Neural progenitor cell (in vitro differentiated cells): ENCODE results near the gene ABCC8.

ENCODE experiments used
- EZH2 ChIP-seq: fragments of 200-600 bp; sonication (generic); IDR thresholded peaks from 2 replicates; pipeline ENCODE4 v1.6.1; 2017; ENCODE audit warnings: antibody characterized with exemption, mild to moderate bottlenecking, moderate library complexity
- EZH2phosphoT487 ChIP-seq: fragments of 200-600 bp; sonication (generic); IDR thresholded peaks from 2 replicates; pipeline ENCODE4 v1.6.1; 2017; ENCODE audit warnings: antibody characterized with exemption
- TF ChIP-seq, protein P1 (sequence below): fragments of 200-600 bp; sonication (generic); IDR thresholded peaks from 2 replicates; pipeline ENCODE4 v1.5.1; 2017; ENCODE audit warnings: antibody characterized with exemption, mild to moderate bottlenecking

DNA sequence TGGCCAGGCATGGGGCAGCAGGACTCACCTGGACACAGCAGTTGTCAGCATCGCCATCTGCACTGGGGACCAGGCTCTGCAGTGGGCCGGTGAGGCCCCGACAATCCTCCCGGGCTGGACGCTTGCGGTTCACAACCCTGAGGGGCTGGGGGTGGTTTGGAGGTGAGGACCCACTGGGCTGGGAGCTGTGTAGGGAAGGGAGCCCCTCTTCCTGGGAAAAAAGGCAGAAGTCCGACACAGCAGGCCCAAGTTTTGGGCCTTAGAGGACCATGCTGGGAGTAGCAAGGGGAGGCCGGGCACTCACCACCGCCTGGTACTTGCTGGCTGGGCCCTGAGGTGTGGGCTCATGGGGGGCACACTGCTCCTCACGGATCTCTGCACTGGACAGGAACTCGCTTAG, 48.4 kb downstream of the ABCC8 start:
- TF ChIP-seq, protein P1, sequence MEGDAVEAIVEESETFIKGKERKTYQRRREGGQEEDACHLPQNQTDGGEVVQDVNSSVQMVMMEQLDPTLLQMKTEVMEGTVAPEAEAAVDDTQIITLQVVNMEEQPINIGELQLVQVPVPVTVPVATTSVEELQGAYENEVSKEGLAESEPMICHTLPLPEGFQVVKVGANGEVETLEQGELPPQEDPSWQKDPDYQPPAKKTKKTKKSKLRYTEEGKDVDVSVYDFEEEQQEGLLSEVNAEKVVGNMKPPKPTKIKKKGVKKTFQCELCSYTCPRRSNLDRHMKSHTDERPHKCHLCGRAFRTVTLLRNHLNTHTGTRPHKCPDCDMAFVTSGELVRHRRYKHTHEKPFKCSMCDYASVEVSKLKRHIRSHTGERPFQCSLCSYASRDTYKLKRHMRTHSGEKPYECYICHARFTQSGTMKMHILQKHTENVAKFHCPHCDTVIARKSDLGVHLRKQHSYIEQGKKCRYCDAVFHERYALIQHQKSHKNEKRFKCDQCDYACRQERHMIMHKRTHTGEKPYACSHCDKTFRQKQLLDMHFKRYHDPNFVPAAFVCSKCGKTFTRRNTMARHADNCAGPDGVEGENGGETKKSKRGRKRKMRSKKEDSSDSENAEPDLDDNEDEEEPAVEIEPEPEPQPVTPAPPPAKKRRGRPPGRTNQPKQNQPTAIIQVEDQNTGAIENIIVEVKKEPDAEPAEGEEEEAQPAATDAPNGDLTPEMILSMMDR = no peak
- no peak for TF ChIP-seq EZH2
- no peak for TF ChIP-seq EZH2phosphoT487
